Endothelial cell (in vitro differentiated cells): ENCODE measurements around the gene EIF6. TPM values are rescaled to one million over a fixed set of nuclear protein-coding genes. Genes with fewer than 3 reads are reported as not detected.

ENCODE experiments used
- DNase-seq: peaks from one replicate; pipeline ENCODE4 v3.0.0; 2021; ENCODE audit warnings: low spot score
- H3K27ac Mint-ChIP-seq: one replicate; pipeline ENCODE4 v1.8.0; 2021; ENCODE audit warnings: mixed read lengths, inconsistent platforms; ENCODE audit not compliant: unreplicated experiment
- H3K27me3 Mint-ChIP-seq: one replicate; pipeline ENCODE4 v1.8.0; 2021; ENCODE audit warnings: mild to moderate bottlenecking, moderate library complexity, mixed read lengths, inconsistent platforms; ENCODE audit not compliant: unreplicated experiment
- H3K36me3 Mint-ChIP-seq: one replicate; pipeline ENCODE4 v1.8.0; 2021; ENCODE audit warnings: mild to moderate bottlenecking, low read depth, mixed read lengths, inconsistent platforms; ENCODE audit not compliant: unreplicated experiment
- H3K4me1 Mint-ChIP-seq: one replicate; pipeline ENCODE4 v1.8.0; 2021; ENCODE audit warnings: mild to moderate bottlenecking, mixed read lengths, inconsistent platforms; ENCODE audit not compliant: unreplicated experiment
- H3K4me3 Mint-ChIP-seq: one replicate; pipeline ENCODE4 v1.8.0; 2021; ENCODE audit warnings: mild to moderate bottlenecking, mixed read lengths, inconsistent platforms; ENCODE audit not compliant: unreplicated experiment
- H3K9me3 Mint-ChIP-seq: one replicate; pipeline ENCODE4 v1.8.0; 2021; ENCODE audit warnings: mixed read lengths, inconsistent platforms; ENCODE audit not compliant: unreplicated experiment
- CTCF ChIP-seq: fragments of 200-600 bp; sonication (generic); IDR thresholded peaks from one replicate; pipeline ENCODE4 v1.5.0; 2021; ENCODE audit warnings: antibody characterized with exemption; ENCODE audit not compliant: unreplicated experiment
- long read RNA-seq: library from polyadenylated mRNA; unstranded; transcript quantifications from one replicate; pipeline ENCODE4 v2.0.0, GENCODE V29; 2020; ENCODE audit not compliant: unreplicated experiment
- total RNA-seq: library from RNA; stranded (reverse); fragmentation: NEBNext Ultra II Directional; extraction: Animal tissue kit (Norgen Biotek cat#: 25700); gene quantifications from one replicate; pipeline ENCODE4 v1.2.1, GENCODE V29; 2021; ENCODE audit not compliant: unreplicated experiment

EIF6 gene
- 120 TPM for total RNA-seq
- long read RNA-seq, transcript EIF6-203 (7 exons, 1,289 nt) = major isoform, 89 of 128 reads
- long read RNA-seq, transcript EIF6-201 (6 exons, 1,252 nt) = minor isoform, 29 of 128 reads
- long read RNA-seq, partial matches to known transcripts = 0 of 128 reads
- long read RNA-seq, other reads (novel, unspliced or antisense) = 6 of 128 reads

GRCh38 chr20:35284267-35284991, at the start of gene EIF6:
Gene EIF6 (minus strand): TSS chr20:35284772. CDS start chr20:35284487, 285 bp downstream.
- Mint-ChIP-seq H3K4me3 (peak within 1 kb of the TSS; percentile 97), H3K9me3 (no peaks in the 10 kb centered on the region), H3K36me3 (peaks cover 19% of the 10 kb centered on the region), H3K27ac (peak within 1 kb of the TSS; percentile 84), H3K27me3 (peaks cover 32% of the 10 kb centered on the region), H3K4me1 (peaks cover 15% of the 10 kb centered on the region)
- DNase-seq = peak; percentile 79
- TF ChIP-seq CTCF = no peak

GRCh38 chr20:35333606-35334005, 49.0 kb upstream of the EIF6 start:
- no peaks in the 10 kb centered on the region for H3K27me3 Mint-ChIP-seq
- H3K27ac Mint-ChIP-seq = no peak overlapping the region
- peaks cover 25% of the 10 kb centered on the region for H3K4me1 Mint-ChIP-seq

GRCh38 chr20:35332540-35333200, 48.1 kb upstream of the EIF6 start:
- Mint-ChIP-seq H3K4me1 (peaks cover 27% of the 10 kb centered on the region), H3K27ac (no peak overlapping the region), H3K27me3 (no peaks in the 10 kb centered on the region), H3K4me3 (no peak overlapping the region), H3K36me3 (no peaks in the 10 kb centered on the region), H3K9me3 (no peaks in the 10 kb centered on the region)
- TF ChIP-seq CTCF = no peak
- DNase-seq = no peak

More at GRCh38 chr20:35333606-35334005, 49.0 kb upstream of the EIF6 start:
- Mint-ChIP-seq H3K4me3 (no peak overlapping the region), H3K9me3 (no peaks in the 10 kb centered on the region), H3K36me3 (no peaks in the 10 kb centered on the region)
- DNase-seq = no peak
- no peak for TF ChIP-seq CTCF

GRCh38 chr20:35329435-35330139, 45.0 kb upstream of the EIF6 start:
- peaks cover 30% of the 10 kb centered on the region for H3K4me1 Mint-ChIP-seq

More at GRCh38 chr20:35329435-35330139, 45.0 kb upstream of the EIF6 start:
- Mint-ChIP-seq H3K27ac (peak overlapping the region; percentile 88), H3K36me3 (no peaks in the 10 kb centered on the region), H3K9me3 (no peaks in the 10 kb centered on the region), H3K27me3 (no peaks in the 10 kb centered on the region), H3K4me3 (no peak overlapping the region)
- peak; percentile 62 for TF ChIP-seq CTCF
- DNase-seq = peak; percentile 76
